Measurements from ENCODE around the gene MTERF1.

The MTERF1 gene

DNA sequence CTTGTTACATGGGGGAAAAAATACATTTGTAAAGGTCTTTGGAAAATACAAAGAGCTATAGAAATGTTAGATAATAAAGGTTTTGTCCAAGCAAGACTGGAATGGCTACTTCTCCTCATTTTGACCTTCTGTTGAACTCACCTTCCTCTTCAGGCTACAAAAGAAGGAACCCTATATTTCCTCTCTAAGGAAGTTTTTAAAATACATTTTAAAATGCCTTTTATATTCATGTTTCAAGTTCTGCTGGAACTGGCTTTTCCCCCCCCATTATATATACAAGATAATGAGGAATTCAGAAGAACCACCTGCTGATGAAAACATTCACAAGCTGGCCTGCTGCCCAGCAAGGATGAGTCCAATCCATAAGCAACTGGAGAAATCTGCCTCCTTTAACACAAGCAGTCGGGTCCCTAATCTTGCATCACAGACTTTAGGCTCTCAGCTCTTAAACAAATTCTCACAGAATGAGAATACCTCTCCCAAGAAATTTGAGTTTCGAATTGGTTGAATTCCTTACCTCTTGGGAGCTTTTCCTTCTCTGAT is 44.6 kb downstream of the MTERF1 start:
- DNase-seq (ENCODE audit: low read depth, low spot score), result no peak

DNA sequence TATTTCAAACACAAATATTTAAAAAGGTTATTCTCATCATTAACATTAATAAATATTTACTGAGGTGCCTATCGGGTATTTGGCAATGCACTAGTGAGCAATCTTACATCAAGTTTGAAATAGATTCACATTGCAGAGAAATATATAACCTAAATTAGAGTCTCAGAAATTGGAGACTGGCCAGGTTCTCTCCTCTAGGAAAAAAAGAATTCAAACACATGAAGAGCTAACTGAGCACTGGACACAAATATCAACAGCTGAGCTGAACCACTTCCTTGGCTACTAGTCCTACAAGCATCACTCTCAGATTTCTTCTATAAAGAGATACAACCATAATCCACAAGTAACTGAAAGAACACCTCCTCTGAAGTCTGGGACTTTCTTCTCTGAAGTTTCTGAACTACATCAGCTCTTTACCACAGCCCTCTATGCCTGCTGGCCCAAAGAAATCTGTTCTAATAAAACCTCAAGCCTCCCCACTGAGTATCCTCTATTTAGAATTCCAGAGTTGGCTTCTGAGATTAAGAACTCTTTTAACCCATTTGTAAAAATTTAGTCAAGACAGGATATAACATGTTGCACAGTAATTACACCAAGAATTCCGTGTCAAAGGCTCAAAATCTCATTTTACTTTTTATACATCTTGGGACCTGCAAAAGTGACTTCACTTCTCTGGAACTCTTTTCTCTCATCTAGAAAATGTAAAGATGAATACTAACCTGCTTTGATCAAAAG is 45.2 kb downstream of the MTERF1 start:
- DNase-seq (ENCODE audit: low read depth, low spot score), result no peak

DNA sequence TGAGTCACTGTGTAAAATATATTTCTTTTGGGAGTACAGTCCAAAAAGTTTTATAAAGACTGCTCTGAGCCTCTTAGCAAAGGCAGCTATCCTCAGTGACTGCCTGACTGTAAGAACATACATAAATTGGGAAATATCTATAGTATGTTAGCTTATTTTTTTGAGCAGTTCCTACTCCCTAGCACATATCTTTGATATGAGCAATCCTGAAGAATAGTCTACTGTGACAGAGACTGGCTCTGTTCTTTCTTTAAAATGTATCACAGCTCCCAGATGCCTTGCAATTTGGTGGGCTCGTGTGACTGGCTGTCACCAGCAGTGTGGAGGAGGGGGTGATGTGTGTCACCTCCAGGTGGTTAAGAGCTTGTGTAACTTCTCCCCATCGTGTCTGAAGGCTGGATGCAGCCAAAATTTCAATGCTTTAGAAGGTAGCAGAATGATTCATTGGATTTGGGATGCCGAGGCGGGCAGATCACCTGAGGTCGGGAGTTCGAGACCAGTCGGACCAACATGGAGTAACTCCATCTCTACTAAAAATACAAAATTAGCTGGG is 47.9 kb downstream of the MTERF1 start:
- DNase-seq (ENCODE audit: low read depth, low spot score), result no peak

DNA sequence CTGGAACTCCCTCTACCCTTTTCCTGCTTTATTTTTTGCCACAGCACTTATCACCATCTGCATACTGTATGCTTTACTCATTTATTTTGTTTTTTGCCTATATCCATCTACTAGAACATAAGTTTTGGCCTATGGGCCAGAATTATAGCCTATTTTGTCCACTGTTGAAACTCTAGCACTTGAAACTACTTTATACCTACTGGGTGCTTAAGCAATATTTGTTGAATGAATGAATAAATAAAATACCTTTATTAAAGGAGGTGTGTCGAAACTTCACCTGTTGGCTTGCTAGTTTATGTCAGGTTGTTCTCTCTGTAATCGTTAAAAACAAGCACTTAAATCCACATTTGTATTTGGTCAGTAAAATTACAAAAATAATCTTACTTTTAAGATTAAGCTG is 53.3 kb downstream of the MTERF1 start:
- DNase-seq (ENCODE audit: low read depth, low spot score), result no peak

DNA sequence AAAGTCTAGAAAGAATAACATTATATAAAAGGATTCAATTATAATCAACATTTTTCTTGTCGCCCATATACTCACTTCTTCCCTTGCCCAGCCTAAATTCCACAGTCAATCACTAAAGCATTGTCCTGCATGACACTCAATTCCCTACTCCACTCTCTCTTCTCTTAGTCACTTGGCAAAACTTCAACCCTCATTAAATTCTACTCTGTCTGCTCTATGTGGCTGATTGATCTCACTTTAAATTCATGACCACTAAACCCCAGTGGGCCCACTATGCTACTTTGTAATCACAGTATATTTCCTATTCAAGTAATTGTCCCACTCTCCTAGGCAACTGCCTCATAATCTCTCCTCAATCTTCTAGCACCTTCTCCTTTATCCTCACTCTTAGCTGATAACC is 54.1 kb downstream of the MTERF1 start:
- DNase-seq (ENCODE audit: low read depth, low spot score), result no peak

DNA sequence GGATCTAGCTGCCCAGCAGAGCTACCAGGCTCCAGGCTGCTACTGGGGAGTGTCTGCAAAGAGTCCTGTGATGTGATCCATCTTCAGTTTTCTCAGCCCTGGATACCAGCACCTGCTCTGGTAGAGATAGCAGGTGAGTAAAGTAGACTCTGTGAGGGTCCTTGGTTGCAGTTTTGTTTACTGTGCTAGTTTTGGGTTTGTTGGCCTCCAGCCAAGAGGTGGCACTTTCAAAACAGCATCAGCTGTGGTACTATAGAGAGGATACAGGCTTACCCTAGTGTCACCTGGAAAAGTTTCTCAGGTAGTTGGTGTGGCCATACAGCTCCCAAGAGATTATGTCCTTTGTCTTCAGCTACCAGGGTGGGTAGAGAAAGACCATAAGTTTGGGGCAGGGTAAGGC is 56.3 kb downstream of the MTERF1 start:
- no peak for DNase-seq (ENCODE audit: low read depth, low spot score)
